Activated CD8-positive, alpha-beta memory T cell treated with anti-CD3 and anti-CD28 coated beads for 1 hour (primary cell): ENCODE measurements around the gene QPCT.
"Not testable (repeated sequence)": the region's sequence is repeated elsewhere in the genome, so short reads cannot be mapped to it uniquely, and the experiment has no call there.

ENCODE experiments used
- DNase-seq, 2 donors: peaks; one replicate each; pipeline ENCODE4 v3.0.0-alpha.2; 2020; ENCODE audit warnings: low read depth in 1 of 2; ENCODE audit errors: extremely low read depth in 1 of 2

QPCT gene

DNA sequence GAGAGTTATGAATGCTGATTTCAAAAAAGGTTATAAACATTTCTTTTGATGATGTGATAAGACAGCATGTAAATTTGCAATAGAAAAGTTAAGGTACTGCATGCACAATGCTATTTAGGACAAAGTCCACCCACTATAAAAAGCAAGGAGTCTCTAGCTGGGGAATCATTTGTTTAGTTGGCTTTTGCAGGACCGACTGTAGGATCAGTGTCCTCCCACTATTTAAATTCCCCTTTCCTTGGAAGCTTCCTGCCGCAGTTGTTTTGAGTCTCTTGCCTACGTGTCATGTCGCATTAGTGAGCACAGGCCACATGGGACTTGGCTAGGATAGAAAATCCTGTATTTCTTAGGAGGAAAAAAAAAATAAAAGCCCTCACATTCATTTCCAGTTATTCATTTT is 13.1 kb downstream of the QPCT start:
- no peak for DNase-seq

DNA sequence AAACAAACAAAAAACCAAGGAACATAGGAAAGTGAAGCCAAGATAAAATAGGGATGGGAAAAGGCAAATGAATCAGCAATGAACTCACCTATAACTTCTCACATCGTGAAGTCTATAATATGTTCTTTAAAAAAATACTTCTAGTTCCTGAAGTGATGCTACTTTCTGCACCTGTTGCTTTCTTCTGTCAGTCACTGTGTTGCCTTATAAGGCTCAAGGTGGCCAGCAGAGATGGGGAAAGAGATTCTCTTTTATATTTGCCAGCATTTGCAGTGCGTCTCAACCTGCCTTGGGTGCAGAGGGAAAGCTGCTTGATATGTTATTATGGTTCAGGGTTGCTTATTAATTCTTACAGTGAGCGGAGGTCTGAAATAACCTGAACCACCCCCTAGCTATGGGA is 14.0 kb downstream of the QPCT start:
- DNase-seq = no peak

DNA sequence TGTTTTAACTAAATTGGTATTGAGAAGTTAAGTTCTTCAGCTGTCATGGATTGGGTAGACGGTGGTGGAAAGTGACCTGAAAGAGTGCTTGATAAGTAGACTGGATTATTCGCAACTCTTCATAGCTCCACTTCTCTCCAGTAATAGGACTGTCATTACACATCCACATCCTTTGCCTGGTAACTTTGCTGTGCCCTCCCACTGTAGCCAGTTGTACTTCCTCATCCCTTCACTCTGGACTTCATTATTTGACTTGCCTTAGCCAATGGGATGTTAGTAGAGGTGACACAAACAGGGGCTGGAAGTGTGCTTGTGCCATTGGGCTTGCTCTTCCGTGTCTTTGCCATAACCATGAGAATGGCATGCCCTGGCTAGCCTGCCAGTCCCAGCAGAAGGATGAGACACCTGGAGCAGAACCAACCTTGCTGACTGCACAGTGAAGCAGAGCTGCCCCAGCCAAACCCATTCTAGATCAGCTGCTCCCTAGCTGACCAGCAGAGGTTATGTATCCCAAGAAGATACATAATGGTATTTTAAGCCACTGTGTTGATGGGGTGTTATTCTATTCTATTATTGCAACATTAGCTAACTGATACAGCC is 16.9 kb downstream of the QPCT start:
- no peak for DNase-seq

- DNase-seq = no peak
These were observed 17.7 kb downstream of the QPCT start for GRCh38 chr2:37361994-37362698.

DNA sequence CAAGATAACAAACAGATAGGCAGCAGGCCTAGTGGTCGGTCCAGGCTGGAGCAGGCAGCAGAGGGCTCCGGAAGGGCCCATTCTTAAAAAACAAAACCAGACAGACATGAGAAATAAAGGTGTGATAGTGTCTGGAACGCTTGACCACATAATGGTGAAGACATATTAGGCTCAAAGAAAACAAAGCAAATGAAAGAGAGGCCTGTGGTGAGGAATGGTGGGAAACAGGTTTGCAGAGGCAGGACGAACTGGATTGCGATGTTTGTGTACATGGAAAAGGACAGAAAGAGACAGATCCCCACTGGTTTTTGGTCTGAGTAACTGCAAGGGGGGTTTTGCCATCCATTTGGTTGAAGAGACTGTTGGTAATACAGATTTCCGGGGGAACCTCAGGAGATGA is 19.9 kb downstream of the QPCT start:
- no peak for DNase-seq

DNA sequence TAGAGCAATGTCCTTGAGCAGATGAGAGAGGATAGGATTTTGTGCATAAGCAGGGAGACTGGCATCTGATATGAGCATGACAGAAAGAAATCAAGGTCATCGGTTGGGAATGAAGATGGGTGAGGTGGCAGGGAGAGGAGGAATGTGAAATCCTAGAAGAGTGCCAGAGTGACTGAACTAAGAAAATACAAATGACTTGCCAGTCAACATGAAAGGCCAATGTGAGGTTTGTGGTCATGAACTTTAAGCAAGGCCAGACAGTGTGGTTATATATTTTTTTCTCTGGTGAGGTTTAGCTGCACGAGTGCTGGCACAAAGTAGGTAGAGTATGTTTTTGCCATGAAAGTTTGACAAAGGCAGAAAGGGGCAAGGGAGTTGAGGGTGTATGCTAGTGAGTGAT is 21.2 kb downstream of the QPCT start:
- no peak for DNase-seq

DNA sequence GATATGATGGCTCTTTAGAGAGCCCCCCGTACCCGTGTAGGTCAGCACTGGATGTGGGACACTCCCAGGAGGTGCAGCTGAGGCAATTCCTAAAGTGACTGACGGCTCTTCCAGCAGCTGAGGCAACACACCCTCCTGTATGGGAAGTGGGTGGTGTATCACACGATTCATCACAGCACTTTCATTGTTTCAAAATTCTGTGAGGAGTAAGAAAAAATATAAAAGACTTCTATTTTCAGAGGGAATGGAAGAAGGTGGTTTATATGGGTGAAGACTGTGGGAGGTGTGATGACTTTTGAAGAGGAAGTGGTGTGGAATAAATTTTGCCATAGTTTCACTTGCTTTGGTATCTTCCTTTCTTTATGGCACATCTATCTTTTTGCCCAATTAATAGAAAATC is 22.3 kb downstream of the QPCT start:
- DNase-seq = no peak

DNA sequence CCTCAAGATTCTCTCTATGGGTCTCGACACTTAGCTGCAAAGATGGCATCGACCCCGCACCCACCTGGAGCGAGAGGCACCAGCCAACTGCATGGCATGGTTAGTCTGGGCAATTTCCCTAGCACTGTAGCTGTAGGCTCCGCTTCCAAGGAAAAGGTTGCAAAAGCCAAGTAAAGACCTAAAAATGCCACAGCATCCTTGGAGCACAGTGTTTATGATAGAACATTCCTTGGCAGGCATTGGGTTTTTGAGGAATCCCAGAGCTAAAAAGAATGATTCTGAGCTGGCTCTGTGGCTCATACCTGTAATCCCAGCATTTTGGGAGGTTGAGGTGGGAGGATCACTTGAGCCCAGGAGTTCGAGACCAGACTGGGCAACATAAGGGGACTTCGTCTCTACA is 22.9 kb downstream of the QPCT start:
- no peak for DNase-seq

DNA sequence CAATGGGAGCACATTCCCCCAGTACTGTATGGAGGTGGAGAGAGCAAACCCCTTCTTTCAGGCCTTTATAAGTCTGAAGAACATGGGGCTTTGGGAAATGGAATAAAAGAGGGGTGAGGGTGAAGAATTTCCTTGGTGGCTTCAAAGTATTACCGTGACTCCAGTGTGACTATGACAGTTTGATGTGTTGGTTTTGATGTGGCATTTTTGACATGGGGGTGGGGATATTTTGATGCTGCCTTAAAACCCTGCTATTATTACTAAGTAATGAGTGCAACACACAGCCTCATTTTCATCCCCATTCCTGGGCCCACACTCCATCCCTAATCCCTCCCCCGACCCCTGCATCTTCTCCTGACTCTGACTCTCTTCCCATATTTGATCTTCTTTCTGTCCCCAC is 23.6 kb downstream of the QPCT start:
- no peak for DNase-seq

DNA sequence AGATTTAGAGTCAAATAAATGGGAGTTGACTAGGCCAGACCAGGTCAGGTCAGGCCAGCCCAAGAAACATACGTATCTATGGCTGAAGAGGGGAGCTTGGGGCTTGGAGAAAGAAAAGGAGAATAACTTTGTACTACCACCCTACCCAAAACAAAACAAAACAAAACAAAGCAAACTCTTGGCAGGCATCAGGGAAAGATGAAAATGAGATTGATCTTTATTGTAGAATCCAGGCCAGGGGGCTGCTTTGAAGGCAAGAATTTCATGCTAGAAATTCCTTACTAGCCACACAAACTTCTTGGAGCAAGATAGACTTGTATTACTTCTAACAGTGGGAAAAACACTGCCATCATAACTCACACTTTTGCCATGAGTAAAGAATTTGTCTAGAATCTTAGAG is 26.2 kb downstream of the QPCT start:
- no peak for DNase-seq

DNA sequence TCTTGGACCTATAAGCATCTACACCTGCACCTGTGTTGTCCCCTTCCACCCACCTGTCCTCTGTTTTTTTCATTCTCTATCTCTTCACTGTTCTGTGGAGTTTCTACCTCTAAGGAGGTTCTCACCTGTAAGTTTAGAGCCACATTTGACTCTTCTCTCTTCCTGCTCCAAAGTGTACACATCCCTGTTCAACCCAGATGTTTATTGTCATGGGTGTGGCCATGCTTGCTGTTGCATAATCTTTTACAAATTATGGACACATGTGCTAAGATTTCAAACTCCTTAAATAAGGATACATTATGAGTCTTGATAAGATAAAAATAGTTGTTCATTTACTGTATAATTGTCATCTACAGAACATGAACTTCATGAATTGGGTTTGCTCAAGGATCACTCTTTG is 27.6 kb downstream of the QPCT start:
- no peak for DNase-seq

DNA sequence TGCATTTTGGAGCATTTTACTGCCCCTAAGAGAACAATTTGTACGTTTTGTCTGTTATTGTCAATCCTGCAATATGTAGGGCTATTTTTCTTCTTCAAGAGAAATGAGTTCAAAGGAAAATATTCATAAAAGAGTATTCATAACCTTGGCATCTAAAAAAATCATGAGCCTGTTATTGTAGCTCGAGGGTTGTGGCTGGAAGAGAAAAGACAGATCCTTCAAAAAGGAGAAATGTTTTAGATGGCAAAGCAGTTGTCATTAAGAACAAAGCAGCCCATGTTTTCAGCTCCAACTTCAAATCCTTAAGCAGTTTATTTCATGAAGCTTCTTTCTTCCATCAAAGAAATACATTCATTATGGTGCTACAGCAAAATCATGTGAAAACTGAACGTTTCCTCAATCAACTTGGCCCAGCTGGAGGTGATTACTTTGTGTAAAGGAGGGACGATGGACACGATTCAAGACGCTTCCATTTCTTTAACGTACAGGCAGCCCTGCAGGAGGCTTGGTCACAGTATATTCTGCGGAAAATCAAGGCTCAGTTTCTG is 31.4 kb downstream of the QPCT start:
- no peak for DNase-seq

- DNase-seq = no peak
These were observed 32.2 kb downstream of the QPCT start for GRCh38 chr2:37376421-37377186.

DNA sequence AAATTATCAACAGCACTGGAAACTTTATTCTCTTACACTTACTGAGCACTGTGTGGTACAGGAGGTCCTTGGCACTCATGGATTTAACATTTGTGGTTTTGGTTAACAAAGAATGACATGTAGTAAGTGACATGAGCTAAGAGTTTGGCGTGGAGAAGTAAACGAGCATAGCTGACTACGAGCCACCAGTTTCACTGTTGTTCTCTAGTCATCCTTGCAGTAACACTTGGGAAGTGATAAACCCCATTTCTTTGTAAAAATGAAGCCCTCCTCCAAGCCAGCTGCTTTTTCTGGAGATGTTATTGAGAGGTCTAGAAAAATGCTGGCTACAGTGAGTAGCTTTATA is 32.7 kb downstream of the QPCT start:
- DNase-seq = no peak

DNA sequence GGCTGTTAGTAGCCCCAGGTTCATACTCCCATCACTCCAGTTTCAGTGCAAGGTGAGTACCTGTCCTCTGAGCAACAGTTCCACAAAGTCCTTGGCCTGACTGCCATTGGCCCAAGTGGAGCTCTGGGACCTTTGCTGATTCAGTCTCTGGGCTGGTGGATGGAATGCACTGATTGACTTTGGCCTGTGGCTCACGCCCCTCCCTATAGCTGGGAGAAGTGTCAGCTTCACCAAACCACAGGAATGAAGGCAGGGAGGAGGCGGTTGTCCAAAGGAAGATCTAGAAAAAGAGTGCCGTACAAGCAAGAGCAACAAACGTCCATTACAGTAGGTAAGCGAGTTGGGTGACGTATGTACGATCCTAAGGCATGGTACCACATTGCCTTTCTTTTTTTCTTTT is 34.0 kb downstream of the QPCT start:
- DNase-seq = no peak

DNA sequence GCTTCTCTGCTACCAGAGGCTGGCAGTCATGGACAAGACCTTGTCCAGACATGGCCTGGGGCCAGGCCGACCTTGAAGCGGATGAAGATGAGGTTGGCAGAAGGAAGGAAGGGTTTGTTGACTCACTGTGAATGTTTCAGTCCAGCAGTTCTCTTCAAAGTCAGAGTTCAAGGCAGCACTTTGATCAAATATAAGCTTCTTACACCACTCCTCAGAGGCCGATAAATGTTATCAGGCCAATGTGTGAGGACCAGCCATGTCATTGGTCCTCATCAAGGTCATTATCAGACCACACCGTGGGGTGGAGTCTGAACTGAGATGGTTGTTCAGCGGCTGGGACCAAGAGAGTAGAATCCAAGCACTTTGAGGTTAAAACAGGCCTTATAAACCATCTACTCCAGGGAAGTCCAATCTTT is 35.5 kb downstream of the QPCT start:
- no peak for DNase-seq

GRCh38 chr2:37380787-37381186 is 36.4 kb downstream of the QPCT start:
- not testable (repeated sequence) for DNase-seq

- DNase-seq = not testable (repeated sequence)
These were observed 39.8 kb downstream of the QPCT start for GRCh38 chr2:37384261-37384660.

DNA sequence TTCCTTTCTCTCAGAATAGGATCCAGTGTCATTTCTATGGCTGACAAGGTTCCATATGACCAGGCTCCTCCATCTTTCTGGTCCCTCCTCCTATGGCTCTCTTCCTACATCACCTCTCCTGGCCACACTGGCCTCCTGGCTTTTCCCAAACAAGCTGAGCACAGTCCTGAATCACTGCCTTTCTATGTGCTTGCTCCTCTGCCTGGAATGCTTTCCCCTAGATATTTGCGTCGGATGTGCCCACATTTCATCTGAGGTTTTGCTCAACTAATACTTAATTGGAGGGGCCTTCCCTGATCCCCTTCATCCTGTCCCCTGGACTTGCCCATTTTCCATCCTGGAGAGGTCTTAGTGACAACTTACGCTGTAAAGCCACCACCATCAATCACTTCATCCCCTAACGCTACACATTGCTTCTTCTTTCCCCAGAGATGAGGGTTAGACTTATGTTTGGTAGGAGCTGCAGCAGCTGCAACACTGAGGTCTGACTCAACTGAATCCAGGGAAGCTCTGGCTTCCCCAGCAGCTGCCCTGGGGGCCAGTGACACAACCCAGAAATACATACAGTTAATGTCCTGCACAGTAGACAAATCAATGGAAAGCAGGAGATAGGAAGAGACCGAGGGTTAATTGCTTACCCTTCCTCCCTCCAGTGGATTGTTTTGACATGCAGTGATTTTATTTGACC is 42.9 kb downstream of the QPCT start:
- no peak for DNase-seq

GRCh38 chr2:37388074-37388473 is 43.6 kb downstream of the QPCT start:
- no peak for DNase-seq

DNA sequence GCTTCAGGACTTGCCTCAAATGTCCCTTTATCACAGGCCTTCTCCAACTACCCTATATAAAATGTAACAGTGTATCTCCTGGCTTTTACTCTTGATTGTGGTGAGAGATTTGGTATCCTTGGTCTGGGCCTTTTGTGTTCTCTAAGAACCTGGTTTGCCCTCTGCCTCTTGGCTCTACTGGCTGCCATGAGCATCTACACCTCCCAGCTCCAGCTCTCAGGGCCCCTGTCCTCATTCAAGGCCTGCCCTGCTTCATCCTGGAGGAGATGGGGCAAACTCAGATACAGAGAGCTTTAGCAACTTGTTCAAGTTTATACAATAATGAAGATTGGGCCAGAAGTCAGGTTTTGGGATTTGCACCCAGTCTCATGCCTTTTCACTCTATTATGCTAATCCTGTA is 45.0 kb downstream of the QPCT start:
- DNase-seq = no peak
